DOHH2 (cell line): ENCODE results near the gene NAXD.

Experiments used
- CTCF ChIP-seq: fragments of 200-600 bp; sonication (generic); IDR thresholded peaks from one replicate; pipeline ENCODE4 v1.5.1; 2014; ENCODE audit warnings: antibody characterized with exemption, mild to moderate bottlenecking, low read depth, low read length; ENCODE audit not compliant: poor library complexity, severe bottlenecking
- EZH2phosphoT487 ChIP-seq: fragments of 200-600 bp; sonication (generic); IDR thresholded peaks from 2 replicates; pipeline ENCODE4 v1.6.1; 2017; ENCODE audit warnings: borderline replicate concordance, mild to moderate bottlenecking, antibody characterized with exemption, low read length, moderate library complexity, mixed read lengths

GRCh38 chr13:110634558-110634957 is 19.2 kb downstream of the NAXD start:
- TF ChIP-seq CTCF (no peak), EZH2phosphoT487 (no peak)
